Brain microvascular endothelial cell (primary cell): ENCODE results near the gene SLAMF6.
"Not testable (repeated sequence)": the region's sequence is repeated elsewhere in the genome, so short reads cannot be mapped to it uniquely, and the experiment has no call there.

Source experiments
- DNase-seq: peaks from one replicate; pipeline ENCODE4 v3.0.0-alpha.2; 2020
- H3K27ac ChIP-seq: fragments of 250-450 bp; sonication (Bioruptor Pico); 2 replicates; pipeline ENCODE4 v1.5.1; 2020; ENCODE audit warnings: mild to moderate bottlenecking, moderate library complexity
- H3K27me3 ChIP-seq: fragments of 250-450 bp; sonication (Bioruptor Pico); replicated peaks from 2 replicates; pipeline ENCODE4 v1.5.1; 2020; ENCODE audit warnings: mild to moderate bottlenecking
- H3K36me3 ChIP-seq: fragments of 250-450 bp; sonication (Bioruptor Pico); replicated peaks from 2 replicates; pipeline ENCODE4 v1.5.1; 2020; ENCODE audit warnings: mild to moderate bottlenecking
- H3K4me3 ChIP-seq: 2 replicates; pipeline ENCODE4 v1.5.1; 2011; ENCODE audit warnings: low read depth, mild to moderate bottlenecking, control low read depth, low read length, moderate library complexity
- in situ Hi-C: cut with HindIII; loops from 2 replicates; pipeline ENCODE4 v1.10.0; 2017; ENCODE audit warnings: low sequenced_read_pairs, low pct_ligation_motif_present
- TF ChIP-seq, protein P1 (sequence below): IDR thresholded peaks from 2 replicates; pipeline ENCODE4 v1.5.1; 2011; ENCODE audit warnings: low read depth, mild to moderate bottlenecking, moderate library complexity, low read length, control low read depth, inconsistent platforms; ENCODE audit errors: missing control alignments

SLAMF6 gene

DNA sequence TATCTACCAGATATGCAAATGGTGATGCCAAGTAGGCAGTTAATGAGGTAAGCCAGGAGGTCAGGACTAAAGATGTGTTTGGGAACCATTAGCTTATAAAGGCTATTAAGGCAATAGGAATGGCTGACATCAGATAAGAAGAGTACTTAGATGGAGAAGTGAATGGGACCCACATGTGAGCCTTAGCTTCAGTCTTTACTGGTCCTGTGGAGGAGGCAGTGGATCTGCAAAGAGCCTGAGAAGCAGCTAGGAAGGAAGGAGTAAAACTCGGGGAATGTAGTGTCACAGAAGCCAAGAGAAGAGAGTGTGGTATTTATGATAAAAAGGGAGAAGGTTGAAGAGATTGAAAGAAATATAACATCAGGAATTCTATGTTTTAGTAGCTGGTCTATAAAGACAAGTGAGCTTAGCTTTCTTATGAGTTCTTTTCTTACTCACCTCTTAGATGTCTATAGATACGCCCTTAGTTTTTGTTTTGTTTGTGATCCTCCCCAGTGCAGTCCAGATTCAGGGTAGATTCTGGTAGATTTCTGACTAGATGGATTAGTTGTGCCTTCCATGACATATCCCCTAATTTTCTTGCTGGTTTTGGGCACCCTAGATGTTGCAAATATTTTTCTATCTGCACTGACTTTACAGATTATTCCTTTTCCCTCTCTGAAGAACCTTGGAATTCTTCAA lies 39.4 kb downstream of the SLAMF6 start:
- no peak for DNase-seq
- no peaks in the 10 kb centered on the region for H3K27me3 ChIP-seq
- in situ Hi-C loops = no loop called here
- TF ChIP-seq, protein P1, sequence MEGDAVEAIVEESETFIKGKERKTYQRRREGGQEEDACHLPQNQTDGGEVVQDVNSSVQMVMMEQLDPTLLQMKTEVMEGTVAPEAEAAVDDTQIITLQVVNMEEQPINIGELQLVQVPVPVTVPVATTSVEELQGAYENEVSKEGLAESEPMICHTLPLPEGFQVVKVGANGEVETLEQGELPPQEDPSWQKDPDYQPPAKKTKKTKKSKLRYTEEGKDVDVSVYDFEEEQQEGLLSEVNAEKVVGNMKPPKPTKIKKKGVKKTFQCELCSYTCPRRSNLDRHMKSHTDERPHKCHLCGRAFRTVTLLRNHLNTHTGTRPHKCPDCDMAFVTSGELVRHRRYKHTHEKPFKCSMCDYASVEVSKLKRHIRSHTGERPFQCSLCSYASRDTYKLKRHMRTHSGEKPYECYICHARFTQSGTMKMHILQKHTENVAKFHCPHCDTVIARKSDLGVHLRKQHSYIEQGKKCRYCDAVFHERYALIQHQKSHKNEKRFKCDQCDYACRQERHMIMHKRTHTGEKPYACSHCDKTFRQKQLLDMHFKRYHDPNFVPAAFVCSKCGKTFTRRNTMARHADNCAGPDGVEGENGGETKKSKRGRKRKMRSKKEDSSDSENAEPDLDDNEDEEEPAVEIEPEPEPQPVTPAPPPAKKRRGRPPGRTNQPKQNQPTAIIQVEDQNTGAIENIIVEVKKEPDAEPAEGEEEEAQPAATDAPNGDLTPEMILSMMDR = no peak
- no peak overlapping the region for H3K4me3 ChIP-seq
- H3K27ac ChIP-seq = no peak overlapping the region
- H3K36me3 ChIP-seq = no peaks in the 10 kb centered on the region

DNA sequence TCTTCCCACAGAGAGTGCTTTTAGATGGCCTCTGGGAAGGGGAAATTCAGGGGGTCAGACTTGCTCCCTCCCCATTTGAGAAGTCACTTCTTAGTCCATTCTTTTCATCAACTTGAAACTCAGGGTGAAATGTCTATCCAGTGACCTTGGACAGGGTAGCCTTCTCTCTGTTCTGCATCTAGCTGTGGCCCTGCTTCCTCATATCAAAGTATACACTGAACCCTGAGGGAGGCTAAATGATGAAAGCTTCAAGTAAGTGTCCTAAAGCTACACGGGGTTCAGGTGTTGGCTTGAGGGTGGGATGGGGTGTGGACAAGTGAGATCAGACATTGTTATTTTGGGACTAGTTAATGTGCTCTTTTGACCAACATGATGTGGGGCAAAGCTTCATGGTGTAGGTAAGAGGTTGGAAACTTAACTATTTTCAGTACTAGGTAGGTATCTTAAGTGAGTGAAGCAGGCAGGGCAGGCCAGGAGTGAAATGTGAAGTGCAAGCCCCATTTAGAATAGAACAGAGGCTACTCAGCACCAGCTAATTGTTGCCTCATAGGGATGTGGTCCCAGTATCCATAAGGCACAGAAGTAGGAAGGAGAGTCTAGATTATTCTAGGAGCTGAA lies 41.0 kb downstream of the SLAMF6 start:
- Histone ChIP-seq H3K36me3 (no peaks in the 10 kb centered on the region), H3K4me3 (no peak overlapping the region), H3K27me3 (no peaks in the 10 kb centered on the region), H3K27ac (no peak overlapping the region)
- in situ Hi-C loops = no loop called here
- TF ChIP-seq, protein P1 = no peak
- DNase-seq = no peak

DNA sequence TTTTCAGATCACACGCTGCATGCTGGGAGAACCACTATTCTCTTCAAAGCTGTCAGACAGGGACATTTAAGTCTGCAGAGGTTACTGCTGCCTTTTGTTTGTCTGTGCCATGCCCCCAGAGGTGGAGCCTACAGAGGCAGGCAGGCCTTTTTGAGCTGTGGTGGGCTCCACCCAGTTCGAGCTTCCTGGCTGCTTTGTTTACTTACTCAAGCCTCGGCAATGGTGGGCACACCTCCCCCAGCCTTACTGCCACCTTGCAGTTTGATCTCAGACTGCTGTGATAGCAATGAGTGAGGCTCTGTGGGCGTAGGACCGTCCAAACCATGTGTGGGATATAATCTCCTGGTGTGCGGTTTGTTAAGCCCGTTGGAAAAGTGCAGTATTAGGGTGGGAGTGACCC lies 42.3 kb downstream of the SLAMF6 start:
- H3K36me3 ChIP-seq, in situ Hi-C loops, H3K27me3 ChIP-seq, H3K4me3 ChIP-seq, DNase-seq, H3K27ac ChIP-seq: not testable (repeated sequence)

DNA sequence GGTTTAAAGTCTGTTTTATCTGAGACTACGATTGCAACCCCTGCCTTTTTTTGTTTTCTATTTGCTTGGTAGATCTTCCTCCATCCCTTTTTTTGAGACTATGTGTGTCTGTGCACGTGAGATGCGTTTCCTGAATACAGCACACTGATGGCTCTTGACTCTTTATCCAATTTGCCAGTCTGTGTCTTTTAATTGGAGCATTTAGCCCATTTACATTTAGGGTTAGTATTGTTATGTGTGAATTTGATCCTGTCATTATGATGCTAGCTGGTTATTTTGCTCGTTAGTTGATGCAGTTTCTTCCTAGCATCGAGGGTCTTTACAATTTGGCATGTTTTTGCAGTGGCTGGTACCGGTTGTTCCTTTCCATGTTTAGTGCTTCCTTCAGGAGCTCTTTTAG lies 44.0 kb downstream of the SLAMF6 start:
- H3K27me3 ChIP-seq, DNase-seq, H3K27ac ChIP-seq, in situ Hi-C loops, H3K36me3 ChIP-seq, H3K4me3 ChIP-seq: not testable (repeated sequence)

- TF ChIP-seq, protein P1 = no peak
- DNase-seq = no peak
- in situ Hi-C loops = no loop called here
- Histone ChIP-seq H3K4me3 (no peak overlapping the region), H3K36me3 (no peaks in the 10 kb centered on the region), H3K27me3 (no peaks in the 10 kb centered on the region), H3K27ac (no peak overlapping the region)
Measured at GRCh38 chr1:160474392-160475242, 48.4 kb downstream of the SLAMF6 start.

DNA sequence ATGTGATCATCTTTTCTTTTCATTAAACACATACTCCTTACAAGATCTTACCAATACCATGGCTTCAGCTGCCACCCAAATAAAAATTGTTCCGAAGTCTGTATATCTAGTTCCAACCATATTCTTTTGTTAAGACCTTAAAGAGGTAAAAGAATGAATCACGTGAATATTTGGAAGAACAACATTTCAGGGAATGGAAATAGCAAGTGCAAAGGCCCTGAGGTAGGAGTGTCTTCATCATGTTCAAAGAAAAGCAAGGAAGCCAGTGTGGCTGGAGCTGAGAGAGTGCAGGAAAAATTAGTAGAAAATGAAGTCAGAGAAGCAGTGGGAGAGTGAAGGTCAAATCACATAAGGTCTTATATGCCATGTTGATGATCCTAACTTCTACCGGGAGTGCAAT lies 50.9 kb downstream of the SLAMF6 start:
- Histone ChIP-seq H3K36me3 (no peaks in the 10 kb centered on the region), H3K27me3 (no peaks in the 10 kb centered on the region), H3K4me3 (no peak overlapping the region), H3K27ac (no peak overlapping the region)
- in situ Hi-C loops = no loop called here
- TF ChIP-seq, protein P1 = no peak
- DNase-seq = no peak
